Activated CD4-positive, CD25-positive, alpha-beta regulatory T cell (primary cell): ENCODE measurements around the gene COL27A1.
"Not testable (repeated sequence)": the region's sequence is repeated elsewhere in the genome, so short reads cannot be mapped to it uniquely, and the experiment has no call there.

Experiments
- DNase-seq, 4 experiments: peaks; one replicate each; lab custom pipeline; 2025; lab: John Stamatoyannopoulos, UW

The COL27A1 gene

DNA sequence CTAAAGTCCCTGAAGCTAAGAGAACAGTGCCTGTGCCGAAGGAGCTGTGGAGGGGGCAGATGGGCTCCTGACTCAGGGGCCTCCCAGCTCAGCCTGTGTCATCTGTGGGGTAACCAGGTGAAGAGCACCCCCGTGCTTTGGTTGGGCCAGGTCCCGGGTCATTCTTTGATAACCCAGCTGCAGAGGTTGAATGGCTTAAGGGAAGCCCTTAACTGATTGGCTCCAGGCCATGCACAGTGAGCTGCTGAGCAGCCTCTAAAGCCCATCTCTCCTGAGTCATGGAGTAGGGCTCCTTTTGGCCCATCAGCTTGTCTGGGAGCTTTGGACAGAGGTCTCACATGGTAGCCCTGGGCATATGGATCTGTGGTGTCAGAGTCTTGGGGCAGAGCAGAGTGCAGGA is 28.7 kb downstream of the COL27A1 start:
- no peak for DNase-seq

- DNase-seq = no peak
Measured at GRCh38 chr9:114184866-114185265, 29.5 kb downstream of the COL27A1 start.

- no peak for DNase-seq
Measured at GRCh38 chr9:114185570-114186490, 30.5 kb downstream of the COL27A1 start.

DNA sequence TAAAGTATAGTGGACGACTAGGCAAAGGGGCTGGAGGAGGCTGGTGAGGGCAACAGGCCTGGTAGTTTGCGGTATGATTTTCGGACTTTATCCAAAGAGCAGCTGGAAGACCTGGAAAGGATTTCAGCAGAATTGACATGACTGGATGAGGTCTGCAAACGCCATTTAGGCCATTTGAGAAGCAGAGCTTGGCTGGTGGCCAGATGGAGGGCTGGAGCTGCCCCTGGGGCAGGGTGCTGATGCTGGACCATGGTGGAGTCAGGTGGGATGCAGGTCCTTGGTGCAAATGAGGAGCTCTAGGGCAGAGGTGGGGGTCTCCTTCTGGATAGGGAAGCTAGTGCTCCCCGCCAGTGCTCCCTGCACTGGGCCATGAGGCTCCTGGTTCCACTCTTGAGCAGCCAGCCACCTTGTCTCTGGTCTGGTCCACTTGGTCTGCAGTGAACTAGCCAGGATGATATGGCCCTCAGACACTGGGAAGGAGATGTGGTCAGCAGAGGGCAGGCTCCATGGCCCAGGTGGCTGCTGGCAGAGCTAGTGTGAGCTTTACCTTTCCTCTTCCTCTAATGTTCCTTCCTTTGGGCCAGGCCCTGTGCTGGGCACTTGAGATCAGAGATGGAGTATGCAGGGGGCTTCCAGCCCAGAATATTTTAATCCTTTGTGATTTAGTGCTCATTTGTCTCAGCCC is 31.4 kb downstream of the COL27A1 start:
- DNase-seq = no peak

GRCh38 chr9:114187827-114188226 is 32.5 kb downstream of the COL27A1 start:
- DNase-seq = no peak

GRCh38 chr9:114189823-114190562 is 34.7 kb downstream of the COL27A1 start:
- DNase-seq = no peak

DNA sequence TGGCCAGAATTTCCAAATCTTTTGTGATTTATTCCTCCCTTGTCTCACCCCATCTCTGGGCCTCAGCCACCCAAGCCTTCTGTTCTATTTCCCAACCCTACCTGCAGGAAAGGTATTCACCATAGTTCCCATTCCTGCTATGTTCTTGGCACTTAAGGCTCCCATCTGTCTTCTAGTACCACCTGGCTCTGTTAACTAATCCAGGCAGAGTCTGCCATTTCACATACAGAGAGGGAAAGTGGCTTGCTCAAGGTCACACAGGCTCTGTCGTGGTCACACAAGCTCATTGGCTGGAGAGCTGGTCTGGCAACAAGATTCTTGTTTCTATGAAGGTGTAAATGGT is 35.2 kb downstream of the COL27A1 start:
- no peak for DNase-seq

- DNase-seq = not testable (repeated sequence)
Measured at GRCh38 chr9:114191402-114191801, 36.1 kb downstream of the COL27A1 start.

GRCh38 chr9:114192539-114192938 is 37.2 kb downstream of the COL27A1 start:
- no peak for DNase-seq

- no peak for DNase-seq
Measured at GRCh38 chr9:114193090-114193489, 37.8 kb downstream of the COL27A1 start.

DNA sequence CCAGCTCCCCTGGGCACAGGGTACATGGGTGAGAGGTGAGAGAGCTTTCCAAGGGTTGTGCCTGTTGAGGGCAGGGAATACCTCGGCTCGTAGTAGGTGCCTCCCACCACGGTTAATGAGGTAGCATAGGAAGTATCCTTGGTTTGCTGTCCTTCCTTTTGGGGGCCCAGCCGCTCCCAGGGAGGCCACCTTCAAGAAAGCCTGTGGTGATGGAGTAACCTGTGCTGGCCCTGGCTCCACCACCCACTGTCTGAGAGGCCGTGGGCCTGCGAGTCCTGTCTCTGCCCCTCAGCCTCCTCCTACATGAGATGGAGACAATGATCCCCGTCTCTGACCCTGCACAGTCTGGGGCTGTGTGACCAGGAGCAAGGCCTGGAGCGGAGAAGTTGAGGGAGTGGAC is 40.8 kb downstream of the COL27A1 start:
- DNase-seq = no peak

- no peak for DNase-seq
Measured at GRCh38 chr9:114196979-114197622, 41.8 kb downstream of the COL27A1 start.

DNA sequence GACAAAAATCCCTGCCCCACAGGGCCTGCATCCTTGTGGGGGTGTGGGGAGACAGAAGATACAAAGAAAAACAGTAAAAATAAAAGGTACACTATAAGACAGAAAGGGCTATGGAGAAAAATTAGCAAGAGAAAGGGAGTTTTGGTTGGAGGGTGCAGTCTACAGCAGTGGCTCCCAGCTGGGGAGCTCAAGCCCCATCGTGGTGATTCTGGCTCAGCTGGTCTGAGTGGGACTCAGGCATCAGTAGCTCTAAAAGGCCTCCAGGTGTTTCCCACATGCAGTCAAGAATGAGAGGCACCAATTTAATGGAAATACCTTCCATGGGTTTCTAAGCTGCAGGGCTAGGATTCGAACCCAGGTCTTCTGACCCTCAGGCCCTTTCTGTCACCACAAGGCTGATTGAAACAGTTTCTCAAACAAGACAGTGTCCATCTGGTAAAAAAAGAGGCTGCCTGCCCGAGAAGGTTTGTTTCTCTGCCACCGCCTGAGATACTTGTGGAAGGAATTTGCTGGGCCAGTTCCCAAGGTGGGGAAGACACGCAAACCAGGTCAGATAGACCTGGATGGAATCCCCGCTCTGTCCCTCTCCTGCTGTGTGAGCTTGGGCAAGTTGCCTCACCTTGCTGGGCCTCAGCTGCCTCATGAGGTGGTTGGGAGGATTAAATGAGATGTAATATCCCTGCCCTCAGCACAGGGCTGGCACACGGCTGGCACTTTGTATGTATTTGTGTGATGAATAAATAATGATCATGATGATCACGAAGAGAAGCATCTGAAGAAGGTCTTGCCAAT is 43.1 kb downstream of the COL27A1 start:
- DNase-seq = no peak

- DNase-seq = no peak
Measured at GRCh38 chr9:114200721-114201300, 45.5 kb downstream of the COL27A1 start.

DNA sequence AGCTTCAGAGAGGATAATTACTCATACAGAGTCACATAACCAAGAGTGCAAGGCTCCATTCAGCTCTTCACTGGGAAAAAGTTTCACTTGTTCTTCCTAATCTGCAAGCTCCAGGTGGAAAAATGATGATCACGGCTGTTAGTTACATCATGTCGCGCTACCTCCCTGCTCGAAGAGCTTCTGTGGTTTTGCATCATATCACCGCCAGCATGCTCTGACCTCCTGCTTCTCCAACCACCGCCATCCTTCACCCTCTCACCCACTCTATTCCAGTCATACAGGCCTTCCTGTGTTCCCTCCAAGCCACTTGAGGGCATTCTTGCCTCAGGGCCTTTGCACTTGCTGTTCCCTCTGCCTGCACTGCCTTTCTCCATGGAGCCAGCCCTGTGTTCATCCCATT is 47.1 kb downstream of the COL27A1 start:
- no peak for DNase-seq

- no peak for DNase-seq
Measured at GRCh38 chr9:114202849-114203248, 47.5 kb downstream of the COL27A1 start.

DNA sequence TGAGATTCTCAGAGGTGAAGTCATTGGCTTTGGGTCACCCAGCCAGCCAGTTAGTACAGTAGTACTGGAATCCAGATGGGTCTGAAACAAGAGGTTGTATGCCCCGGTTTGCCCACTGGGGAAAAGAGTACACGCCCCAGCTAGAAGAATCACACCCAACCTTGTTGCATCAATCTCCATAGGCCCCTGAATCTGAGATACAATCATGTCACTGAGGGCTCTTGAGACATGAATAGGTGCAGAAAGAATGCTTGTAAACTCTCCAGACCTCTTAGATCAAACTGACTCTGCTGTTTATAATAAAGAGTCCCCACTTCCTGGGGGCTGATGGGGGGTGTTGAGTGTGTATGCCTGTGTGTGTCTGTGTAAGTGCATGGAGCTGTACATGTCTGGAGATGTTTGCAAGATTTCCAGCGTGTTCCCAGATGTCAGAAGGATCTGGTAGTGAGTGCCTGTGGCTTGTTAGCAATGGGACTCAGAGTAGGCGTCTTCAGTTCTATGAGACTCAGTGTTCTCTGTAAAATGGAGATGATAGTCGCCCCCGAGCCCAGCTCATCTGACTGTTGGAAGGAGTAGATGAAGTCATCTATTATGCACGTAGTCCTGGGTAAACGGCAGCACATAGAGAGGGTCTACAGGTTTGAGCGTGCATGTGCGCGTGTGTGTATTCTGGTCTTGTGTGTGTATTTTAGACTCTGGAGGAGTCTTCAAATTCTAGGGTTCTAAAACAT is 48.2 kb downstream of the COL27A1 start:
- DNase-seq = no peak

DNA sequence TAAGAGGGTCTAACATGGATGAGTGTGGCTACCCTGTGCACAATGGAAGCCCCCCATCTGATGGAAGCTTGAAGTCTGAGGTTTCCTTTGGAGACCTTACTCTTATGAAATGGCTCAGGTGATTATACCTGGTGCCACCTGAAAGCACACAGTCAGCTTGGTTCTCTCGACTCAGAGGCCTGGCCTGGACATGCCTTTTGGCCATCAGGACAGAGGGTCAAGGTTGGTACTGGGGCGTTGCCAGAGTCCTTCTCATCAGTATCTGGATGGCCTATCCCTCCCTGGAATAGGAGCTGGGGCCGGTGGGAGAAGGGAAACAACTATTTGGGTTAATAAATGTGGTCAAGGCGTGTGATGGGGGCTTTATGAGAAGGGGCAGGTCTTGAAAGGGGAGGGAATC is 48.9 kb downstream of the COL27A1 start:
- no peak for DNase-seq

DNA sequence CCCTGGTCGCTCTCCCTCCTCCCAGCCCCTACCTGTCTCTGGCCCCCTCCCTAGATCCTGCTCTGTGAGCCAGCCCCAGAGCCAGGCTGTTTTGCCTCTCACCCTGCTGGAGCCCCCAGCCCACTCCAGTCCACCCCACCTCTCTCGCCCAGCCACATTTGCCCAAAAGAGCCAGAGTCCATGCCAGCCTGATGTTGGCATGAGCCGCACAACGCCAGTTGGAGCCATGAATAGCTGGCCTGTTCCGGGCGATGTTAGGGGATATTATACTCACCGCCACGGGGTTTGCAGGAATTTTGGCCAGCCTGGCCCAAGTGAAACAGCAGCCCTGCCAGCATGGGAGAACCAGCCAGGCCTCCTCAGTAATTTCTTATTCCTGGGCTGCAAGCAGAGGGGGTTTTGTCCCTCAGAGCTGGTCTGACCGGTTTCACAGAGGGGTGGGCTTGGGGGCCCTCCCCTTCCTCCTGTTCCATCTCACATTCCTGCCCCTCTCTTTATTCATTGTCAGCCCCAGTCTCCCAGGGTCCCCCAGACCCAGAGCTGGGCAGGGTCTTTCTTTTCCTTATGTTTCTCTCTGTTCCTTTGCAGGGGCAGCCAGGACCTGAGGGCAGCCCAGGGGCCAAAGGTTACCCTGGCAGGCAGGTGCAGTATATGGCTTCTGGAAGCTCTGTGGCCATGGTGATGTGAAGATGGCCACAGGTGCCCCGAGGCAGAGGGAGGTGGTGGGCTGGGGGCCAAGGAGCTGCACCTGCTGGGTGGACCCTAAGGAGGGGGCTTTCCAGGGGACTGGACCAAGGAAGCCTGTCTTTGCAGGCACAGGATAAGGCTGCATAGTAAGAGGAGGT is 50.1 kb downstream of the COL27A1 start:
- DNase-seq = no peak
